A549 (cell line): ENCODE results near the gene TLCD3B.

Experiments used
- CBX8 ChIP-seq: fragments of 200-600 bp; sonication (generic); IDR thresholded peaks from 2 replicates; pipeline ENCODE4 v1.6.1; 2016
- CEBPB ChIP-seq, 2 experiments: fragments of >200 bp in 1 of 2; sonication (Bioruptor Twin) in 1 of 2; formaldehyde crosslinking in 1 of 2; IDR thresholded peaks; 2 replicates each; pipeline ENCODE4 v1.6.1; 2012 to 2016
- EP300 ChIP-seq, 2 experiments: fragments of >200 bp; sonication (Bioruptor Twin); formaldehyde crosslinking; IDR thresholded peaks; 2 replicates in 1 of 2; 3 replicates in 1 of 2; pipeline ENCODE4 v1.6.1; 2016 to 2017
- POLR2A ChIP-seq: IDR thresholded peaks from 2 replicates; pipeline ENCODE4 v1.6.1; 2012; ENCODE audit warnings: mild to moderate bottlenecking, low read length
- RFX5 ChIP-seq: fragments of 450-650 bp; IDR thresholded peaks from 2 replicates; pipeline ENCODE4 v1.7.1; 2014; ENCODE audit warnings: antibody characterized with exemption, mild to moderate bottlenecking, moderate library complexity
- SMC3 ChIP-seq: fragments of >200 bp; sonication (Bioruptor Twin); formaldehyde crosslinking; IDR thresholded peaks from 3 replicates; pipeline ENCODE4 v1.6.1; 2018; ENCODE audit warnings: inconsistent platforms
- SREBF2 ChIP-seq: fragments of 450-650 bp; IDR thresholded peaks from 2 replicates; pipeline ENCODE4 v1.6.1; 2014; ENCODE audit warnings: mild to moderate bottlenecking, moderate library complexity
- TF ChIP-seq, protein P1 (sequence below): fragments of >200 bp; sonication (Bioruptor Twin); formaldehyde crosslinking; IDR thresholded peaks from 3 replicates; pipeline ENCODE4 v1.5.1; 2016
- TF ChIP-seq, protein P2 (sequence below): IDR thresholded peaks from 2 replicates; pipeline ENCODE4 v1.6.1; 2012

DNA sequence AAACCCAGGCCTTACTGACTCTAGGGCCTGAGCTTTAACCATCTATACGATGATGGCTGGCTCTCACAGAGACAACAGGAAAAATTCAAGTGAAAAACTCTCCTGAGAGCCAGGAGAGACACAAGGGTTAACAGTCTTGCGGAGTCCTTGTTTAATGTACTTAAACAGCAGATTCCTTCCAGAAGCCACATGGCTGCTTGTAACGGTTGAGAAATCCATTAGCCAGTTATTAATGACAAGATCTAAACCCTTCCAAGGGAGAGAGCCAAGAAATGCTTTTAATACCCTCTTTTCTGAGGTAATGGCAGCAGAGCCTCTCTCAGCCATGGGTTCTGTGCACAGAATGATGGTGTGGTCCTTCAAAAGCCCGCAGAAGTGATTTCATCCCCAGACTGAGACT lies 29.3 kb upstream of the TLCD3B start:
- TF ChIP-seq SMC3 (no peak), CBX8 (no peak), POLR2A (no peak), SREBF2 (no peak), RFX5 (no peak), CEBPB (IDR thresholded peaks at IDR 0.05) (no peak), EP300 (IDR thresholded peaks at IDR 0.05) (no peak)
- TF ChIP-seq, protein P1, sequence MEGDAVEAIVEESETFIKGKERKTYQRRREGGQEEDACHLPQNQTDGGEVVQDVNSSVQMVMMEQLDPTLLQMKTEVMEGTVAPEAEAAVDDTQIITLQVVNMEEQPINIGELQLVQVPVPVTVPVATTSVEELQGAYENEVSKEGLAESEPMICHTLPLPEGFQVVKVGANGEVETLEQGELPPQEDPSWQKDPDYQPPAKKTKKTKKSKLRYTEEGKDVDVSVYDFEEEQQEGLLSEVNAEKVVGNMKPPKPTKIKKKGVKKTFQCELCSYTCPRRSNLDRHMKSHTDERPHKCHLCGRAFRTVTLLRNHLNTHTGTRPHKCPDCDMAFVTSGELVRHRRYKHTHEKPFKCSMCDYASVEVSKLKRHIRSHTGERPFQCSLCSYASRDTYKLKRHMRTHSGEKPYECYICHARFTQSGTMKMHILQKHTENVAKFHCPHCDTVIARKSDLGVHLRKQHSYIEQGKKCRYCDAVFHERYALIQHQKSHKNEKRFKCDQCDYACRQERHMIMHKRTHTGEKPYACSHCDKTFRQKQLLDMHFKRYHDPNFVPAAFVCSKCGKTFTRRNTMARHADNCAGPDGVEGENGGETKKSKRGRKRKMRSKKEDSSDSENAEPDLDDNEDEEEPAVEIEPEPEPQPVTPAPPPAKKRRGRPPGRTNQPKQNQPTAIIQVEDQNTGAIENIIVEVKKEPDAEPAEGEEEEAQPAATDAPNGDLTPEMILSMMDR = no peak
- TF ChIP-seq, protein P2, sequence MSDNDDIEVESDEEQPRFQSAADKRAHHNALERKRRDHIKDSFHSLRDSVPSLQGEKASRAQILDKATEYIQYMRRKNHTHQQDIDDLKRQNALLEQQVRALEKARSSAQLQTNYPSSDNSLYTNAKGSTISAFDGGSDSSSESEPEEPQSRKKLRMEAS = no peak
